T-helper 9 cell (primary cell): ENCODE results near the gene FBXL5.

ENCODE experiments used
- DNase-seq: peaks from one replicate; pipeline ENCODE4 v3.0.0-alpha.2; 2020

The FBXL5 gene

GRCh38 chr4:15675356-15675755, 20.2 kb upstream of the FBXL5 start:
- no peak for DNase-seq

DNA sequence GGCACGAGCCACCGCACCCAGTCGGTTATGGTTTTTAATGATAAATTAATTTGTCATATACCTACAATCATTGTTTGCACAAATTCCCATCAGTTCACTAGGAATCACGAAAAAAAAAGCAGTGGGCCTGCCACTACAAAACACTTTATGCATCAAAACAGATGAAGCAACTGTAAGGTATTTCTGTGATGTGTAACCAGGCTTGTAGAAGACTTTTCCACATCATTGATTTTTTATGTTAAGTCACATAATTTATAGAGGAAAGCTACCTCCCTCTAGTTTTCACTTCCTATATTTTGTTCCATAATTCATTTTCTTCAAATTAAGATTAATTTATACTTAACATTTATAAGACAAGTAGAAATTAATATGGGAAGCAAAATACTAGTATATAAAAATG, 19.8 kb upstream of the FBXL5 start:
- DNase-seq = no peak

- DNase-seq = no peak
These were observed 18.9 kb upstream of the FBXL5 start for GRCh38 chr4:15674046-15674445.

DNA sequence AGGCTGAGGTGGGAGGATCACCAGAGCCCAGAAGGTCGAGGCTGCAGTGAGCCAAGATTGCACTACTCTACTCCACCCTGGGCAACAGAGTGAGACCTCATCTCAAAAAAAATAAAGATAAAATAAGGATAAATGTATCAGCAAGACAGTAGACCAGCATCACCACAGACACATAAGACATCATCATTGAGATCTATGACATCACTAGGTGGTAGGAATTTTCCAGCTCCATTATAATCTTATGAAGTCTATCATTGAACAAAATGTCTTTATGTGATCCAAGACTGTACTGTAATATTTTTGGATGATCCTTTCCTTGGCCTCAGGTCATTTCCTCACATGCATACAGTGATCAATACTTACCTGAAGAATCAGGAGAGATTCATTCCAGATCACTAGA, 18.2 kb upstream of the FBXL5 start:
- DNase-seq = no peak

DNA sequence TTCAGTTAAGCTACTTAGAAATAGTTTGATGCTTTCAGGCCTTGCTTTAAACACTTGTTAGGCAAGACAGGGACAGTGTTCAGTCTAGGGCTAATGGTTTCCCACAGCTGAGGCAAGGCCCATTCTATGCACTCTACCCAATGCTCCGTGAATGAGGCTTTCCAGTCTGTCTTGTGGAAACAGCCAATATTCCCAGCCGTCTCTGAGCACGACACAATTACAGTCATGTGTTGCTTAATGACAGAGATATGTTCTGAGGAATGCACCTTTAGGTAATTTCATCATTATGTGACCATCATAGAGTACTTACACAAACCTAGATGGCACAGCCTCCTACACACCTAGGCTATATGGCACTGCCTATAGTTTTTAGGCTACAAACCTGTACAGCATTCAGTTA, 16.9 kb upstream of the FBXL5 start:
- DNase-seq = no peak

DNA sequence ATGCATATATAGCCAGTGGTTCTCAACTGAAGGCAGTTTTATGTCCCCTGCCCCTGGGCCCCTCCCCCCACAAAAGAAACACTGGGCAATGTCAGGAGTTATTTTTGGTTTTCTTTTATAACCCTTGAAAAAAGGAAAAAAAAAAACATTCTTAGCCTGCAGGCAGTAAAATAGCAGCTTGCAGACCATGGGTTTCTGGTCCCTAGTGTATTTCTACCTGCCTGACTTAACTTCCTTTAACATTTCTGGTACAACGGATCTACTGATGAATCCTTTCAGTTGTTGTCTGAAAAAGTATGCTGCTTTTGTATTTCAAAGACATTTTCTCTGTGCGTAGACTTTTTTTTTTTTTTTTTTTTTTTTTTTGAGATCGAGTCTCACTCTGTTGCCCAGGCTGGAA, 15.4 kb upstream of the FBXL5 start:
- no peak for DNase-seq

GRCh38 chr4:15668566-15669435, 13.6 kb upstream of the FBXL5 start:
- no peak for DNase-seq

GRCh38 chr4:15667006-15667405, 11.8 kb upstream of the FBXL5 start:
- DNase-seq = no peak

DNA sequence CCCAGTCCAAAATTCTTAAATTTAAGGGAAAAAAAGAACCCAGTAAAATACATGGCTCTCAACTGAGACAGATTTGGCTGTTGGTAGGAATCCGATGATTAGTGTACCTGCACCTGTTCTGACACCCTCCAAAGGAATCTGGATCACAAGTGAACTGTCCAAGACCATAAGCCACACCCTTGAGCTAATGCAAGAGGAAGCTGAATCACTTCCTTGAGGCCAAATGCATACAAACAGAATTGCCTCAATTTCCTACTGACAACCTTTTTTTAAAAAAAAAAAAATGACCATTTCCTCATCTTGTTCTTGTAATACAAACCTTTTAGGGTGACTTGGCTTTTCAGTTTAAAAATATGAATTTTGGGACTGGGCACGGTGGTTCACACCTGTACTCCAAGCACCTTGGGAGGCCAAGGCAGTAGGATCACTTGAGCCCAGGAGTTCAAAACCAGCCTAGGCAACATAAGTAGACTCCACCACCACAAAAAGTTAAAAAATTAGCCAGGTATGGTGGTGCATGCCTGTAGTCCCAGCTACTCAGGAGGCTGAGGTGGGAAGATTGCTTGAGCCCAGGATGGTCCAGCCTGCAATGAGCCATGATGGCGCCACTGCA, 10.7 kb upstream of the FBXL5 start:
- DNase-seq = no peak

- DNase-seq = no peak
These were observed 4.8 kb upstream of the FBXL5 start for GRCh38 chr4:15659768-15660570.

GRCh38 chr4:15658781-15659180, 3.6 kb upstream of the FBXL5 start:
- DNase-seq = no peak

- no peak for DNase-seq
These were observed 3.1 kb upstream of the FBXL5 start for GRCh38 chr4:15658136-15658770.

GRCh38 chr4:15657366-15657765, 2.2 kb upstream of the FBXL5 start:
- no peak for DNase-seq

GRCh38 chr4:15656038-15656470, 897 bp upstream of the FBXL5 start:
- no peak for DNase-seq

DNA sequence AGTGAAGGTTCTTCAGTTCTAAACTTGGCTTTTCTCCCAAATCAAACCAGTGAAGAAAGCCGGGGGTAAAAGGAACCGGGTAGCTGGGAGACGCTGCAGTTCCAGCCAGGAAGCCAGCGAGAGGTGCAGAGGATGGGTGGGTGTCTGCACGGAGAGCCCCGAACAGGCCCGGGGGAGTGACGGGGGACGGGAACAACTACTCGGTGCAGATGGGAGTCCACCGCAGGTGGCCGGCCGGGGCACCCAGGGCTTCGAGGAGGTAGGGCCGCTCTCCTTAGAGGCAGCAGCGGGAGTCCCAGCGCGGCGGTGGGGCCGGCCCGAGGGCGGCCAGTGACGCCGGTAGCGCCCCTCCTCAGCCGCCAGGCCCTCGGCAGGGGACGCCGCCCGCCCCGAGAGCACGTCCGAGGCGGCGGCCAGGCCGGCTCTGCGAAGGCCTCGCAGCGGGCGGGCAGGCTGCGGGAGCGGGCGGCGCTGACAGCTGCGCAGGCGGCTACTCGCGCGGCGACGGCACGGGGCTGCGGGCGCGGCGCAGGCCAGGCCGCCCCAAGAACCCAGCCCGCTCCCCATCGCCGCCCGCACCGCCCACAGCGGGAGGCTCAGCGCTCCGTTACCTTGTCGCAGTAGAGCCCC, 449 bp downstream of the FBXL5 start:
- DNase-seq = peak; percentile 24

- DNase-seq = no peak
These were observed 1.1 kb downstream of the FBXL5 start for GRCh38 chr4:15653864-15654592.

GRCh38 chr4:15653420-15653819, 1.7 kb downstream of the FBXL5 start:
- no peak for DNase-seq

DNA sequence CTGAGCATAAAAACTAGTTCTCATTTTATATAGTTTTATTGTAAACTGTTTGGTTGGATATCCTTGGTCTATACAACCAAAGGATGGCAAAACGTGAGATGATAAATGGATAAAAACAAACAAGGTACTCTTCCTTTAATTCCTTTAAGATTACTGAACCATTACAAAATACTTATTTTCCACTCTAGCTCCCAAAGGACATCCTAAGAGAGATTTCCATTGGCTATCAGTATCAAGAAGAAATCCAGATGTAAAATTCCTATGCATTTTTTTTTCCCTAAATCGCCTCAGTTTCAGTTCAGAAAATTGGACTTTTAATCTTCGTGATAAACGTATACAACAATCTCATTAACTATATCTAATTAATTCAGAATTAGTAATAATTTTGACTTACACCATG, 2.3 kb downstream of the FBXL5 start:
- no peak for DNase-seq

- no peak for DNase-seq
These were observed 3.0 kb downstream of the FBXL5 start for GRCh38 chr4:15652191-15652590.

DNA sequence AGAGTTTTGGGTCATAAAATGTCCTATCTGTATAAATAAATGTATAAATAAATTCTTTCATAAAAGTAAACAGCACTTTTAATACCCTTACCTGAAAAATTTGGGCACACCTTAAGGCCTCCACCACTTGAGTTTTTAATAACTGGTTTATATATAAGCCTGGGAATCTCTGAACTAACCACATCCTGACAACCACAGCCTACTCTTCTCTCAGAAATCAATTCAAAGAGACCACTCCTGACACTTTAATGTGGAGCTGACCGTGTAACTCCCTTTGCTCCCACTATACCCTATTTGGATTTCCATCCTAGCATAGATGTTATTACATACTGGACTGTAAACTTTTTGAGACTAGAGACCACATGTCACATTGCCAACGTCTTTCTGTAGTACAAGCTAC, 3.5 kb downstream of the FBXL5 start:
- DNase-seq = no peak

DNA sequence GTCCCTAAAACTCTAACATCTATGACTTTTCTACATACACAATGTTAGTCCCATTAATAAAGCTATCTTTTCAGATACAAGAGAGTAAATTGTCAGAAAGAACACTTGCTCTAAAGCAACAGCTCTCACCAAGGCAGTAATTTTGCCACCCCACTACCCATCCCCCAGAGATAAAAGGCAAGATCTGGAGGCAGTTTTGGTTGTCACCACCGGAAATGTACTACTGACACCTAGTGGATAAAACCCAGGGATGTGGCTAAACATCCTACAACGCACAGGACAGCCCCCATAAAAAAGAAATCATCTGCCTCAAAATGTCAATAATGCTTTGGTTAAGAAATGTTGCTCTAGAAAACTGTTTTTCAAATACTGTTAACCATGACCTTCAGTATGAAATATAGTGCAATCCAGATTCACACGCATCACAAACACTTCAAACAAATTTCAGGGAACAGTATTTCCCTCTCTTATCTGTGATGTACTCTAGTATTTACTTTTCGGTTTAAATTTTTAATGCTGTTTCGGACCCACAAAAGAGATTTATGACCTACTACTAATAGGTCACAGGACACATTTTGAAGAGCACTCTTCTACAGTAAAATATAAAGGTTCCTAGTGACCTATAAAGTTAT, 5.1 kb downstream of the FBXL5 start:
- DNase-seq = peak; percentile 38
